OCI-LY7 (cell line): ENCODE data around the gene PLCB1. TPM values are rescaled to one million over a fixed set of nuclear protein-coding genes. Genes with fewer than 3 reads are reported as not detected.

ENCODE experiments used
- BruUV-seq: library from RNA; stranded (reverse); fragments of 400-500 nt; replicated peaks from 2 replicates; lab custom pipeline; 2021; lab: Mats Ljungman, UMichigan
- CTCF ChIA-PET: fragments of 300-600 bp; sonication (Branson Sonifier 250); formaldehyde crosslinking; loops from one replicate; lab custom pipeline; 2022; ENCODE audit warnings: antibody characterized with exemption; ENCODE audit not compliant: unreplicated experiment; lab: Charles Lee
- POLR2A ChIA-PET: fragments of 300-600 bp; sonication (Branson Sonifier 250); formaldehyde crosslinking; loops from one replicate; lab custom pipeline; 2022; ENCODE audit warnings: antibody characterized with exemption; lab: Charles Lee
- DNase-seq: peaks from one replicate; pipeline ENCODE4 v3.0.0-alpha.2; 2015; ENCODE audit warnings: low spot score
- H2AFZ ChIP-seq: fragments of 200-600 bp; sonication (generic), shearing (Covaris generic); 2 replicates; pipeline ENCODE4 v1.6.1; 2014; ENCODE audit warnings: mild to moderate bottlenecking, antibody characterized with exemption, low read length, moderate library complexity
- H3K27ac ChIP-seq: fragments of 200-600 bp; sonication (generic); 2 replicates; pipeline ENCODE4 v1.5.1; 2014; ENCODE audit warnings: mixed run types, low read depth, mild to moderate bottlenecking, moderate library complexity, low read length, inconsistent platforms; ENCODE audit not compliant: poor library complexity, severe bottlenecking
- H3K36me3 ChIP-seq: fragments of 200-600 bp; sonication (generic); 2 replicates; pipeline ENCODE4 v1.6.1; 2014; ENCODE audit warnings: mild to moderate bottlenecking, antibody characterized with exemption, low read length, moderate library complexity, mixed read lengths; ENCODE audit not compliant: insufficient read depth
- H3K4me1 ChIP-seq: fragments of 200-600 bp; sonication (generic); 2 replicates; pipeline ENCODE4 v1.5.1; 2014; ENCODE audit warnings: mild to moderate bottlenecking, low read length; ENCODE audit not compliant: insufficient read depth, poor library complexity, severe bottlenecking
- H3K4me2 ChIP-seq: fragments of 200-600 bp; sonication (generic); 2 replicates; pipeline ENCODE4 v1.6.1; 2014; ENCODE audit warnings: mild to moderate bottlenecking, low read length
- H3K4me3 ChIP-seq: fragments of 200-600 bp; sonication (generic); 2 replicates; pipeline ENCODE4 v1.5.1; 2014; ENCODE audit warnings: mild to moderate bottlenecking, low read depth, low read length; ENCODE audit not compliant: poor library complexity, severe bottlenecking
- H3K79me2 ChIP-seq: fragments of 200-600 bp; sonication (generic); 2 replicates; pipeline ENCODE4 v1.6.1; 2016; ENCODE audit warnings: low read depth, mild to moderate bottlenecking, low read length, moderate library complexity, mixed read lengths; ENCODE audit not compliant: insufficient read depth
- H3K9me2 ChIP-seq: fragments of 200-600 bp; sonication (generic); 2 replicates; pipeline ENCODE4 v1.6.1; 2016; ENCODE audit warnings: mild to moderate bottlenecking, low read length, mixed read lengths; ENCODE audit not compliant: insufficient read depth
- H3K9me3 ChIP-seq: fragments of 200-600 bp; sonication (generic); 2 replicates; pipeline ENCODE4 v1.6.1; 2014; ENCODE audit warnings: mild to moderate bottlenecking, mixed run types, low read length, mixed read lengths
- H4K20me1 ChIP-seq: fragments of 200-600 bp; sonication (generic); 2 replicates; pipeline ENCODE4 v1.6.1; 2014; ENCODE audit warnings: mild to moderate bottlenecking, antibody characterized with exemption, low read length, moderate library complexity, mixed read lengths; ENCODE audit not compliant: insufficient read depth
- EZH2phosphoT487 ChIP-seq: fragments of 200-600 bp; sonication (generic); IDR thresholded peaks from 2 replicates; pipeline ENCODE4 v1.6.1; 2018; ENCODE audit warnings: low read depth, borderline replicate concordance, mild to moderate bottlenecking, mixed run types, antibody characterized with exemption, low read length, moderate library complexity, mixed read lengths
- intact Hi-C: fragments of 100-400 bp; cut with micrococcal nuclease; formaldehyde crosslinking; loops from one replicate; pipeline ENCODE4 v1.10.0; 2022; ENCODE audit not compliant: unreplicated experiment
- total RNA-seq, 2 experiments: library from RNA; depleted of rRNA in 1 of 2; stranded (reverse); fragments of >200 nt in 1 of 2; shearing (Covaris generic) in 1 of 2; gene quantifications; 2 replicates each; pipeline ENCODE4 v1.2.3, GENCODE V29; 2014 to 2022
- TF ChIP-seq, protein P1 (sequence below): fragments of 200-600 bp; sonication (generic); conservative IDR thresholded peaks from 2 replicates; pipeline ENCODE4 v1.5.1; 2014; ENCODE audit warnings: mild to moderate bottlenecking, antibody characterized with exemption, low read length, moderate library complexity, mixed read lengths

Gene PLCB1
- total RNA-seq, 2 experiments from 2014 or later, result 14.6 to 30.5 TPM

DNA sequence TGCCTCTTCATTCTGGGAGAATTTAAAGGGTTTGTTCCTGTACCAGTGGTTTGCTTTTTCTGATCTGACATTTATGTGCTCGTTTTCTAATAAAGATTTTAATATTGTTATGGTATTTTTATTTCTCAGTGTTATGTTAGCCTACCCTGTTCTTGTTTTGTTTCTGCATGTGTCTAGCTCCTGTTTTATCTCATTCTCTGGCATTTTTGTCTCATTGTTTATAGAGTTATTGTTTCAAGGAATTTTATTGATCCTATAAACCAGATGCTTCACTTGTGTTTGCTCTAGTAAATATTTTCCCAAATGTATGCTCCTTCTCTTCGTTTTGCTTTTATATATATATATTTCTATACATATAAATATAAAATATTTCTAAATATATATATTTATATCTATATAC is 152.8 kb downstream of the PLCB1 start:
- H3K4me3 ChIP-seq, result no peak overlapping the region
- H3K79me2 ChIP-seq, result no peaks in the 10 kb centered on the region; the same call in 1 of the 2 replicates
- H3K4me2 ChIP-seq, result no peak overlapping the region
- no peaks in the 10 kb centered on the region for H3K9me3 ChIP-seq
- intact Hi-C loops, result no loop called here
- H3K27ac ChIP-seq, result no peak overlapping the region
- H2AFZ ChIP-seq, result no peak overlapping the region
- DNase-seq, result no peak
- TF ChIP-seq, protein P1, sequence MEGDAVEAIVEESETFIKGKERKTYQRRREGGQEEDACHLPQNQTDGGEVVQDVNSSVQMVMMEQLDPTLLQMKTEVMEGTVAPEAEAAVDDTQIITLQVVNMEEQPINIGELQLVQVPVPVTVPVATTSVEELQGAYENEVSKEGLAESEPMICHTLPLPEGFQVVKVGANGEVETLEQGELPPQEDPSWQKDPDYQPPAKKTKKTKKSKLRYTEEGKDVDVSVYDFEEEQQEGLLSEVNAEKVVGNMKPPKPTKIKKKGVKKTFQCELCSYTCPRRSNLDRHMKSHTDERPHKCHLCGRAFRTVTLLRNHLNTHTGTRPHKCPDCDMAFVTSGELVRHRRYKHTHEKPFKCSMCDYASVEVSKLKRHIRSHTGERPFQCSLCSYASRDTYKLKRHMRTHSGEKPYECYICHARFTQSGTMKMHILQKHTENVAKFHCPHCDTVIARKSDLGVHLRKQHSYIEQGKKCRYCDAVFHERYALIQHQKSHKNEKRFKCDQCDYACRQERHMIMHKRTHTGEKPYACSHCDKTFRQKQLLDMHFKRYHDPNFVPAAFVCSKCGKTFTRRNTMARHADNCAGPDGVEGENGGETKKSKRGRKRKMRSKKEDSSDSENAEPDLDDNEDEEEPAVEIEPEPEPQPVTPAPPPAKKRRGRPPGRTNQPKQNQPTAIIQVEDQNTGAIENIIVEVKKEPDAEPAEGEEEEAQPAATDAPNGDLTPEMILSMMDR, result no peak
- no peak for TF ChIP-seq EZH2phosphoT487
- no peaks in the 10 kb centered on the region for H3K9me2 ChIP-seq
- no TSS peak for BruUV-seq
- no peaks in the 10 kb centered on the region for H3K36me3 ChIP-seq
- H4K20me1 ChIP-seq, result no peaks in the 10 kb centered on the region
- POLR2A ChIA-PET, result no interaction called here
- CTCF ChIA-PET, result no interaction called here
- no peaks in the 10 kb centered on the region for H3K4me1 ChIP-seq

DNA sequence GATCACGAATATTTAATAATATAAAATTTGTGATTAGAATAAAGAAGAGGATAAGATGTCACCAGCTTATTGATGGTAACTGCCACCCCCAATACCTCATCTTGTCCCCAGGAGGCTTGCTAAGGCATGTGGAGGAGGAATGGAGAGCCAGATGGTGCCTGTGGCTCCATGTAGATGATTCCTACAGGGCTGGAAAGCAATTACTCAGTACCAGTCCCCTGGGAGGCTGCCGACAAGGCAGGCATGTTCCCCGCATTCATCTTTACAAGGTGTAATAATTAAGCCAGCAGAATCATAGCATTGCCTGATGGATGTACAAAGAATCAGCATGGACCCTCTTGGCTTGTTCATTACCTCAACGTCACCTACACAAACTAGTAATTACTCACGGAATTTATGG is 155.3 kb downstream of the PLCB1 start:
- H3K79me2 ChIP-seq, result no peaks in the 10 kb centered on the region
- no peak overlapping the region for H2AFZ ChIP-seq
- H3K36me3 ChIP-seq, result no peaks in the 10 kb centered on the region
- ChIA-PET CTCF (no interaction called here), POLR2A (no interaction called here)
- H3K4me1 ChIP-seq, result no peaks in the 10 kb centered on the region
- TF ChIP-seq, protein P1, result no peak
- TF ChIP-seq EZH2phosphoT487, result no peak
- no peak overlapping the region for H3K27ac ChIP-seq
- no TSS peak for BruUV-seq
- no peak for DNase-seq
- H3K9me2 ChIP-seq, result no peaks in the 10 kb centered on the region
- H4K20me1 ChIP-seq, result no peaks in the 10 kb centered on the region
- intact Hi-C loops, result no loop called here
- no peaks in the 10 kb centered on the region for H3K9me3 ChIP-seq
- no peak overlapping the region for H3K4me2 ChIP-seq
- no peak overlapping the region for H3K4me3 ChIP-seq

DNA sequence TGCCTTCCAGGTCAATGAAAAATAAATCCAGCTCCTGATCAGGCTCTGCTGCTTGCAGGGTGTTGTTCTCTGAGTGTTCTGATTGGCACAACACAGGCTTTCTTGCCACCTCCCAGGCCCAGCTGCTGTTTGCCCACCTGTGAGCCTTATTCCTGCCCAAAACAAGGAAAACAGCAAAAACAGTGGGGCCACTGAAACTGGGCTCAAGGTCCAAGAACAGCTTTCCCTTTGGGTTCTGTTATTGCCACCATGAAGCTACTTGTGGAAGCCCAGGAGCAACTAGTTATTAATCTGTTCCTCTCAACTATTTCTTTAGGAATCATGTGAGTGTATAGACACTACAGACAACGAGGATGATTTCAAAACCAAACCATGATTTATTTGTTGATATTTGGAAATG is 159.1 kb downstream of the PLCB1 start:
- POLR2A ChIA-PET, result interaction anchor here (0.5 to 0.9 kb wide), 4 partner anchors 12 to 355 kb away, joined by 3 to 5 read pairs (median 4); no protein-coding TSS in a partner anchor
- H2AFZ ChIP-seq, result no peak overlapping the region
- H3K36me3 ChIP-seq, result no peaks in the 10 kb centered on the region
- H3K79me2 ChIP-seq, result no peaks in the 10 kb centered on the region
- no peaks in the 10 kb centered on the region for H3K4me1 ChIP-seq
- no peaks in the 10 kb centered on the region for H3K9me2 ChIP-seq
- no peak overlapping the region for H3K4me2 ChIP-seq
- H3K4me3 ChIP-seq, result no peak overlapping the region
- H4K20me1 ChIP-seq, result no peaks in the 10 kb centered on the region
- CTCF ChIA-PET, result no interaction called here
- no peak overlapping the region for H3K27ac ChIP-seq
- TF ChIP-seq EZH2phosphoT487, result no peak
- TF ChIP-seq, protein P1, result no peak
- intact Hi-C loops, result no loop called here
- no TSS peak for BruUV-seq
- no peak for DNase-seq
- H3K9me3 ChIP-seq, result no peaks in the 10 kb centered on the region
